Activated naive CD8-positive, alpha-beta T cell treated with anti-CD3 and anti-CD28 coated beads, Interleukin-2, amount 10 ng/mL, durations not matched to agents 7 days and 5 days (primary cell): ENCODE results near the gene CMTR1. TPM values are rescaled to one million over a fixed set of nuclear protein-coding genes. Genes with fewer than 3 reads are reported as not detected.

Experiments
- ATAC-seq: fragments of 150-1000 bp; cut with Tn5 transposase; one replicate; pipeline ENCODE4 v1.10.0; 2021; ENCODE audit warnings: low read depth, moderate library complexity
- POLR2A ChIA-PET: fragments of 350-600 bp; sonication (Branson Sonifier 250); formaldehyde crosslinking; loops from one replicate; lab custom pipeline; 2021; ENCODE audit warnings: antibody characterized with exemption; lab: Charles Lee
- DNase-seq: peaks from one replicate; pipeline ENCODE4 v3.0.0; 2021
- H3K27ac Mint-ChIP-seq: one replicate; pipeline ENCODE4 v1.8.0; 2022; ENCODE audit warnings: mild to moderate bottlenecking, mixed read lengths
- H3K27me3 Mint-ChIP-seq: one replicate; pipeline ENCODE4 v1.8.0; 2022; ENCODE audit warnings: mild to moderate bottlenecking, moderate library complexity, mixed read lengths
- H3K36me3 Mint-ChIP-seq: one replicate; pipeline ENCODE4 v1.8.0; 2021; ENCODE audit warnings: mild to moderate bottlenecking, mixed read lengths
- H3K4me1 Mint-ChIP-seq: one replicate; pipeline ENCODE4 v1.8.0; 2021; ENCODE audit warnings: mixed read lengths
- H3K4me3 Mint-ChIP-seq: one replicate; pipeline ENCODE4 v1.8.0; 2022; ENCODE audit warnings: mild to moderate bottlenecking, moderate library complexity, mixed read lengths
- H3K9me3 Mint-ChIP-seq: one replicate; pipeline ENCODE4 v1.8.0; 2021; ENCODE audit warnings: mixed read lengths
- total RNA-seq, 2 experiments: library from RNA; stranded (reverse); gene quantifications; one replicate each; pipeline ENCODE4 v1.2.3, GENCODE V29; 2021

The CMTR1 gene
- total RNA-seq, 2 experiments from 2014 or later: 83.9 to 89.7 TPM

GRCh38 chr6:37449984-37450383, 17.0 kb downstream of the CMTR1 start:
- no peak for ATAC-seq
- POLR2A ChIA-PET: no interaction called here

GRCh38 chr6:37451441-37452193, 18.6 kb downstream of the CMTR1 start:
- Mint-ChIP-seq H3K4me3 (no peak overlapping the region), H3K27me3 (no peaks in the 10 kb centered on the region), H3K36me3 (peaks cover 38% of the 10 kb centered on the region), H3K9me3 (no peaks in the 10 kb centered on the region), H3K4me1 (peaks cover 6% of the 10 kb centered on the region), H3K27ac (peak overlapping the region; percentile 11)
- DNase-seq (no peak), ATAC-seq (no peak)
- POLR2A ChIA-PET: no interaction called here

More at GRCh38 chr6:37449984-37450383, 17.0 kb downstream of the CMTR1 start:
- Mint-ChIP-seq H3K4me1 (peaks cover 8% of the 10 kb centered on the region), H3K27ac (no peak overlapping the region), H3K36me3 (peaks cover 39% of the 10 kb centered on the region), H3K27me3 (no peaks in the 10 kb centered on the region), H3K9me3 (no peaks in the 10 kb centered on the region), H3K4me3 (no peak overlapping the region)
- no peak for DNase-seq

- Mint-ChIP-seq H3K27me3 (no peaks in the 10 kb centered on the region), H3K36me3 (peaks cover 40% of the 10 kb centered on the region), H3K9me3 (no peaks in the 10 kb centered on the region), H3K4me1 (peaks cover 6% of the 10 kb centered on the region), H3K4me3 (no peak overlapping the region), H3K27ac (no peak overlapping the region)
- POLR2A ChIA-PET: interaction anchor here (0.6 kb wide), 1 partner anchor 15 kb away, joined by 3 read pairs; no protein-coding TSS in a partner anchor
- ATAC-seq (no peak), DNase-seq (no peak)
Measured at GRCh38 chr6:37452522-37452921, 19.5 kb downstream of the CMTR1 start.

GRCh38 chr6:37454420-37455140, 21.6 kb downstream of the CMTR1 start:
- Mint-ChIP-seq H3K27me3 (no peaks in the 10 kb centered on the region), H3K27ac (peak overlapping the region; percentile 21), H3K4me1 (peaks cover 6% of the 10 kb centered on the region), H3K9me3 (no peaks in the 10 kb centered on the region), H3K36me3 (peaks cover 49% of the 10 kb centered on the region), H3K4me3 (no peak overlapping the region)
- POLR2A ChIA-PET: no interaction called here
- DNase-seq: no peak
- no peak for ATAC-seq

GRCh38 chr6:37456126-37456525, 23.1 kb downstream of the CMTR1 start:
- no peak overlapping the region for H3K4me3 Mint-ChIP-seq
- H3K4me1 Mint-ChIP-seq: peaks cover 6% of the 10 kb centered on the region
- no peaks in the 10 kb centered on the region for H3K9me3 Mint-ChIP-seq
- POLR2A ChIA-PET: interaction anchor here (1.0 kb wide), 1 partner anchor 35 kb away, joined by 3 read pairs; no protein-coding TSS in a partner anchor
- DNase-seq (no peak), ATAC-seq (no peak)
- peaks cover 52% of the 10 kb centered on the region for H3K36me3 Mint-ChIP-seq
- H3K27ac Mint-ChIP-seq: no peak overlapping the region
- no peaks in the 10 kb centered on the region for H3K27me3 Mint-ChIP-seq

GRCh38 chr6:37456816-37457560, 24.0 kb downstream of the CMTR1 start:
- ATAC-seq (no peak), DNase-seq (no peak)
- POLR2A ChIA-PET: no interaction called here
- Mint-ChIP-seq H3K4me3 (no peak overlapping the region), H3K4me1 (peaks cover 6% of the 10 kb centered on the region), H3K9me3 (no peaks in the 10 kb centered on the region), H3K36me3 (peaks cover 56% of the 10 kb centered on the region), H3K27ac (no peak overlapping the region), H3K27me3 (no peaks in the 10 kb centered on the region)

- POLR2A ChIA-PET: interaction anchor here (1.5 kb wide), 1 partner anchor 14 kb away, joined by 3 read pairs; no protein-coding TSS in a partner anchor
Measured at GRCh38 chr6:37459981-37460800, 27.2 kb downstream of the CMTR1 start.

GRCh38 chr6:37460805-37461204, 27.8 kb downstream of the CMTR1 start:
- no peak overlapping the region for H3K4me3 Mint-ChIP-seq
- ATAC-seq (no peak), DNase-seq (no peak)
- peaks cover 59% of the 10 kb centered on the region for H3K36me3 Mint-ChIP-seq
- H3K27ac Mint-ChIP-seq: no peak overlapping the region
- no peaks in the 10 kb centered on the region for H3K27me3 Mint-ChIP-seq
- no peaks in the 10 kb centered on the region for H3K9me3 Mint-ChIP-seq
- peaks cover 1% of the 10 kb centered on the region for H3K4me1 Mint-ChIP-seq
- POLR2A ChIA-PET: interaction anchor here (1.5 kb wide), 1 partner anchor 13 kb away, joined by 3 read pairs; no protein-coding TSS in a partner anchor

More at GRCh38 chr6:37459981-37460800, 27.2 kb downstream of the CMTR1 start:
- Mint-ChIP-seq H3K9me3 (no peaks in the 10 kb centered on the region), H3K4me3 (no peak overlapping the region), H3K27me3 (no peaks in the 10 kb centered on the region), H3K4me1 (peaks cover 1% of the 10 kb centered on the region), H3K27ac (no peak overlapping the region), H3K36me3 (peaks cover 59% of the 10 kb centered on the region)
- ATAC-seq (no peak), DNase-seq (no peak)

- Mint-ChIP-seq H3K9me3 (peaks cover 3% of the 10 kb centered on the region), H3K36me3 (peaks cover 69% of the 10 kb centered on the region), H3K4me3 (no peak overlapping the region), H3K27me3 (no peaks in the 10 kb centered on the region), H3K4me1 (peaks cover 1% of the 10 kb centered on the region), H3K27ac (no peak overlapping the region)
- DNase-seq (no peak), ATAC-seq (no peak)
- POLR2A ChIA-PET: no interaction called here
Measured at GRCh38 chr6:37463110-37463509, 30.1 kb downstream of the CMTR1 start.

- no peak overlapping the region for H3K27ac Mint-ChIP-seq
Measured at GRCh38 chr6:37467718-37468117, 34.7 kb downstream of the CMTR1 start.

GRCh38 chr6:37473364-37474095, 40.5 kb downstream of the CMTR1 start:
- H3K4me3 Mint-ChIP-seq: no peak overlapping the region
- peaks cover 2% of the 10 kb centered on the region for H3K4me1 Mint-ChIP-seq
- H3K27me3 Mint-ChIP-seq: no peaks in the 10 kb centered on the region
- H3K27ac Mint-ChIP-seq: peak overlapping the region; percentile 80
- DNase-seq (no peak), ATAC-seq (no peak)
- H3K36me3 Mint-ChIP-seq: peaks cover 22% of the 10 kb centered on the region
- H3K9me3 Mint-ChIP-seq: no peaks in the 10 kb centered on the region
- POLR2A ChIA-PET: interaction anchor here (1.1 to 1.4 kb wide), 2 partner anchors 13 to 18 kb away, joined by 3 read pairs; no protein-coding TSS in a partner anchor

More at GRCh38 chr6:37467718-37468117, 34.7 kb downstream of the CMTR1 start:
- peaks cover 51% of the 10 kb centered on the region for H3K36me3 Mint-ChIP-seq
- no peak overlapping the region for H3K4me3 Mint-ChIP-seq
- no peaks in the 10 kb centered on the region for H3K27me3 Mint-ChIP-seq
- POLR2A ChIA-PET: no interaction called here
- DNase-seq (no peak), ATAC-seq (no peak)
- peaks cover 1% of the 10 kb centered on the region for H3K4me1 Mint-ChIP-seq
- H3K9me3 Mint-ChIP-seq: peaks cover 3% of the 10 kb centered on the region

- Mint-ChIP-seq H3K4me3 (no peak overlapping the region), H3K9me3 (no peaks in the 10 kb centered on the region), H3K36me3 (peaks cover 20% of the 10 kb centered on the region), H3K27ac (peak overlapping the region; percentile 80), H3K27me3 (no peaks in the 10 kb centered on the region), H3K4me1 (peaks cover 2% of the 10 kb centered on the region)
- DNase-seq (no peak), ATAC-seq (no peak)
- POLR2A ChIA-PET: interaction anchor here (1.1 to 1.4 kb wide), 2 partner anchors 14 to 18 kb away, joined by 3 read pairs; no protein-coding TSS in a partner anchor
Measured at GRCh38 chr6:37474316-37474715, 41.3 kb downstream of the CMTR1 start.
